Mesendoderm (in vitro differentiated cells): ENCODE data around the gene CHRNA9.
A peak's percentile ranks its signal among the peaks of the same experiment; 100 is the strongest.
"Not testable (repeated sequence)": the region's sequence is repeated elsewhere in the genome, so short reads cannot be mapped to it uniquely, and the experiment has no call there.

Experiments
- DNase-seq: peaks from one replicate; pipeline ENCODE4 v3.0.0; 2013
- H2AK5ac ChIP-seq: 2 replicates; pipeline ENCODE4 v1.6.1; 2013; ENCODE audit warnings: low read length, inconsistent platforms
- H2BK120ac ChIP-seq: 2 replicates; pipeline ENCODE4 v1.6.1; 2013; ENCODE audit warnings: low read depth, mild to moderate bottlenecking, low read length, moderate library complexity, mixed read lengths
- H2BK15ac ChIP-seq: replicated peaks from 2 replicates; pipeline ENCODE4 v1.6.1; 2013; ENCODE audit warnings: low read depth, mild to moderate bottlenecking, moderate library complexity
- H2BK5ac ChIP-seq: 2 replicates; pipeline ENCODE4 v1.6.1; 2013; ENCODE audit warnings: low read length, inconsistent platforms
- H3K18ac ChIP-seq: 2 replicates; pipeline ENCODE4 v1.6.1; 2013; ENCODE audit warnings: mild to moderate bottlenecking, low read length, mixed read lengths
- H3K23ac ChIP-seq: one replicate; pipeline ENCODE4 v1.6.1; 2013; ENCODE audit warnings: low read length
- H3K27ac ChIP-seq: 2 replicates; pipeline ENCODE4 v1.5.1; 2013; ENCODE audit warnings: low read depth, mild to moderate bottlenecking, inconsistent platforms, low read length, moderate library complexity
- H3K27me3 ChIP-seq: 2 replicates; pipeline ENCODE4 v1.6.1; 2013; ENCODE audit warnings: low read length, control low read depth, mild to moderate bottlenecking, inconsistent platforms; ENCODE audit not compliant: insufficient read depth, poor library complexity
- H3K36me3 ChIP-seq: 2 replicates; pipeline ENCODE4 v1.6.1; 2013; ENCODE audit warnings: low read length, inconsistent platforms; ENCODE audit not compliant: control insufficient read depth, insufficient read depth
- H3K4ac ChIP-seq: one replicate; pipeline ENCODE4 v1.6.1; 2013; ENCODE audit warnings: low read depth, mild to moderate bottlenecking, low read length, moderate library complexity
- H3K4me1 ChIP-seq: 2 replicates; pipeline ENCODE4 v1.6.1; 2013; ENCODE audit warnings: low read depth, low read length, inconsistent platforms; ENCODE audit not compliant: control insufficient read depth
- H3K4me2 ChIP-seq: 2 replicates; pipeline ENCODE4 v1.6.1; 2013; ENCODE audit warnings: low read length
- H3K4me3 ChIP-seq: 2 replicates; pipeline ENCODE4 v1.5.1; 2013; ENCODE audit warnings: mild to moderate bottlenecking, low read length
- H3K56ac ChIP-seq: one replicate; pipeline ENCODE4 v1.6.1; 2013; ENCODE audit warnings: low read length
- H3K79me1 ChIP-seq: 2 replicates; pipeline ENCODE4 v1.6.1; 2013; ENCODE audit warnings: low read length, inconsistent platforms
- H3K79me2 ChIP-seq: 2 replicates; pipeline ENCODE4 v1.6.1; 2013; ENCODE audit warnings: mild to moderate bottlenecking, low read length; ENCODE audit not compliant: control insufficient read depth, insufficient read depth
- H3K9ac ChIP-seq: 2 replicates; pipeline ENCODE4 v1.6.1; 2013; ENCODE audit warnings: low read length, inconsistent platforms
- H4K5ac ChIP-seq: one replicate; pipeline ENCODE4 v1.6.1; 2013; ENCODE audit warnings: low read length
- H4K8ac ChIP-seq: one replicate; pipeline ENCODE4 v1.6.1; 2013; ENCODE audit warnings: low read depth, mild to moderate bottlenecking, control low read depth, low read length, moderate library complexity
- WGBS: extraction: QIAGEN DNeasy Blood & Tissue Kit; methylation state at CpG from one replicate; pipeline ENCODE4 v1.1.7; 2013; ENCODE audit warnings: low lambda C conversion rate, missing lambda C conversion rate; ENCODE audit not compliant: insufficient coverage; ENCODE audit errors: extremely low coverage; 5-methylcytosine and 5-hydroxymethylcytosine counted together

Gene CHRNA9

GRCh38 chr4:40380647-40381046 lies 45.5 kb downstream of the CHRNA9 start:
- H2AK5ac ChIP-seq, result no peak overlapping the region
- H2BK120ac ChIP-seq, result no peak overlapping the region
- no peaks in the 10 kb centered on the region for H3K27me3 ChIP-seq
- no peak overlapping the region for H3K56ac ChIP-seq
- no peaks in the 10 kb centered on the region for H3K79me2 ChIP-seq
- no peak overlapping the region for H3K23ac ChIP-seq
- H2BK5ac ChIP-seq, result no peak overlapping the region
- H3K4ac ChIP-seq, result no peak overlapping the region
- H2BK15ac ChIP-seq, result no peak overlapping the region
- no peak overlapping the region for H4K8ac ChIP-seq
- no peak overlapping the region for H3K4me2 ChIP-seq
- no peak overlapping the region for H4K5ac ChIP-seq
- no peaks in the 10 kb centered on the region for H3K79me1 ChIP-seq
- no peaks in the 10 kb centered on the region for H3K4me1 ChIP-seq
- no peak for DNase-seq
- H3K27ac ChIP-seq, result no peak overlapping the region
- no peak overlapping the region for H3K4me3 ChIP-seq
- H3K9ac ChIP-seq, result no peak overlapping the region
- no CpG with 5 or more reads among the region's 5 CpGs for WGBS
- no peak overlapping the region for H3K18ac ChIP-seq
- H3K36me3 ChIP-seq, result no peaks in the 10 kb centered on the region

- Histone ChIP-seq H4K5ac (no peak overlapping the region), H3K4me2 (no peak overlapping the region), H3K4me3 (no peak overlapping the region), H3K27me3 (no peaks in the 10 kb centered on the region), H2BK5ac (no peak overlapping the region), H3K4ac (no peak overlapping the region), H3K4me1 (no peaks in the 10 kb centered on the region), H2AK5ac (no peak overlapping the region), H2BK120ac (no peak overlapping the region), H3K56ac (peak overlapping the region; percentile 65), H4K8ac (no peak overlapping the region), H2BK15ac (no peak overlapping the region), H3K27ac (no peak overlapping the region), H3K9ac (no peak overlapping the region), H3K23ac (no peak overlapping the region), H3K79me1 (no peaks in the 10 kb centered on the region), H3K18ac (no peak overlapping the region), H3K36me3 (no peaks in the 10 kb centered on the region), H3K79me2 (no peaks in the 10 kb centered on the region)
- DNase-seq, result peak; percentile 58
- no CpG with 5 or more reads among the region's 6 CpGs for WGBS
Observed at GRCh38 chr4:40388239-40388638, 53.1 kb downstream of the CHRNA9 start.

GRCh38 chr4:40389986-40390385 lies 54.9 kb downstream of the CHRNA9 start:
- Histone ChIP-seq H3K4ac (no peak overlapping the region), H3K27me3 (no peaks in the 10 kb centered on the region), H3K4me3 (no peak overlapping the region), H2BK5ac (no peak overlapping the region), H3K56ac (no peak overlapping the region), H3K9ac (no peak overlapping the region), H4K5ac (no peak overlapping the region), H3K36me3 (no peaks in the 10 kb centered on the region), H4K8ac (no peak overlapping the region), H3K18ac (no peak overlapping the region), H3K79me1 (no peaks in the 10 kb centered on the region), H3K23ac (no peak overlapping the region), H2AK5ac (no peak overlapping the region), H3K4me2 (no peak overlapping the region), H3K4me1 (no peaks in the 10 kb centered on the region), H3K79me2 (no peaks in the 10 kb centered on the region), H3K27ac (no peak overlapping the region), H2BK15ac (no peak overlapping the region), H2BK120ac (no peak overlapping the region)
- WGBS, result no CpG with 5 or more reads among the region's 4 CpGs
- DNase-seq, result no peak

- H2BK120ac ChIP-seq, H3K36me3 ChIP-seq, H2BK15ac ChIP-seq, H3K27me3 ChIP-seq, H3K4me3 ChIP-seq, H4K5ac ChIP-seq, H3K27ac ChIP-seq, H3K4ac ChIP-seq, DNase-seq, H3K18ac ChIP-seq, H3K79me1 ChIP-seq, H2BK5ac ChIP-seq, H3K4me2 ChIP-seq, H3K56ac ChIP-seq, H4K8ac ChIP-seq, H3K9ac ChIP-seq, H3K23ac ChIP-seq, H3K4me1 ChIP-seq, H3K79me2 ChIP-seq, H2AK5ac ChIP-seq: not testable (repeated sequence)
- WGBS, result no CpG with 5 or more reads among the region's 9 CpGs
Observed at GRCh38 chr4:40392241-40392640, 57.1 kb downstream of the CHRNA9 start.

GRCh38 chr4:40394236-40394635 lies 59.1 kb downstream of the CHRNA9 start:
- no peak overlapping the region for H3K27ac ChIP-seq
- no peak overlapping the region for H4K5ac ChIP-seq
- H3K4me3 ChIP-seq, result no peak overlapping the region
- H3K79me2 ChIP-seq, result no peaks in the 10 kb centered on the region
- no peak overlapping the region for H3K56ac ChIP-seq
- H2BK15ac ChIP-seq, result no peak overlapping the region
- H3K4me1 ChIP-seq, result no peaks in the 10 kb centered on the region
- no peak overlapping the region for H3K9ac ChIP-seq
- no peak overlapping the region for H3K4ac ChIP-seq
- H3K4me2 ChIP-seq, result no peak overlapping the region
- no peak for DNase-seq
- WGBS, result no CpG with 5 or more reads among the region's 6 CpGs
- H4K8ac ChIP-seq, result no peak overlapping the region
- H3K79me1 ChIP-seq, result no peaks in the 10 kb centered on the region
- no peak overlapping the region for H2BK120ac ChIP-seq
- H3K36me3 ChIP-seq, result no peaks in the 10 kb centered on the region
- no peak overlapping the region for H3K23ac ChIP-seq
- H3K27me3 ChIP-seq, result no peaks in the 10 kb centered on the region
- no peak overlapping the region for H2AK5ac ChIP-seq
- no peak overlapping the region for H3K18ac ChIP-seq
- H2BK5ac ChIP-seq, result no peak overlapping the region

GRCh38 chr4:40395166-40395900 lies 60.2 kb downstream of the CHRNA9 start:
- Histone ChIP-seq H3K56ac (no peak overlapping the region), H3K4me1 (no peaks in the 10 kb centered on the region), H3K27ac (no peak overlapping the region), H3K9ac (no peak overlapping the region), H3K4me3 (no peak overlapping the region), H3K4me2 (no peak overlapping the region), H4K8ac (no peak overlapping the region), H3K23ac (no peak overlapping the region), H3K36me3 (no peaks in the 10 kb centered on the region), H2BK15ac (no peak overlapping the region), H3K79me2 (no peaks in the 10 kb centered on the region), H3K4ac (no peak overlapping the region), H3K27me3 (no peaks in the 10 kb centered on the region), H3K79me1 (no peaks in the 10 kb centered on the region), H2BK5ac (no peak overlapping the region), H2BK120ac (no peak overlapping the region), H4K5ac (no peak overlapping the region), H3K18ac (no peak overlapping the region), H2AK5ac (no peak overlapping the region)
- WGBS, result no CpG with 5 or more reads among the region's 4 CpGs
- no peak for DNase-seq
